ENCODE data around the gene POLR2F.

DNA sequence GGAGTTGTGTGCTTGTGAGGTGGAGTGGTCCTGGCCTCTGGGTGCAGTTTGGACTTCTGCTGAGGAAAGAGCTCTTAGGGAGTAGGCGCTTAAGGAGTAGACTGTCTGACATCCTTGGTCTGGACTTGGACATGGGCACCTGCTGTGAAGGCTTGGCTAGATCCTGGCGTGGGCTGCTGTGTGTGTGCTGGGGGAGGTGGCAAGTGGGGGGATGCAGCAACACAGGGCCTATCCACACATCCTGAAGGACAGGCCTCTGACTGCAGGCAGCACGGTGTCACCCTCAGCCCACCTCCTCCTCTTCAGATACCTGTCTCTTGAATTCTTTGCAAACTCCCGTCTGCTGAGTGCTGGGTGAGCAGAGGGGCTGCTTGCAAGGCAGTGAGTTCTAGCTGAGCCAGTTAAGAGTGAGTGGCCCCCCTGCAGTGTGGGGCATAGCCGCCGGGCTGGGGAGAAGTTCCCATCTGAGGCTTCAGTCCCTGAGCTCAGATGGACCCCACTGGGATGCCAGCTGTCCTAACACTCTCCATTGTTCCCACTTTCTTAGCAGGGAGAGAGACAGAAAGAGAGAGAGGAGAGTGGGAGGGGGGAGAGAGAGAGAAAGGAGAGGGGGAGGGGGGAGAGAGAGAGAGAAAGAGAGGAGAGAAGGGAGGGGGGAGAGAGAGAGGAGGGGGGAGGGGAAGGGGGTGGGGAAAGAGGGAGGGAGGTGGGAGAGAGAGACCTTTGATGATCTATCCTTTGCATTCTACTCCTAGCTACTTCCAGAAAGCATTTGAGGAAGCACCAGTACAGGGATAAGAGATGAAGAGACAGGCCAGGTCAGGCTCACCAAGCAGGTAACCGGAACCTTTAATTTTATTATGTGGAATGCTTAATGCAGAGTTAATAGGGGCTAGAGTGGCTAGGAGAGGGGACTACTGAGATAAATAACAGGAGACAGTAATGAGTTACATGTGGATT is 18.3 kb downstream of the POLR2F start:
- TF ChIP-seq, protein P1, sequence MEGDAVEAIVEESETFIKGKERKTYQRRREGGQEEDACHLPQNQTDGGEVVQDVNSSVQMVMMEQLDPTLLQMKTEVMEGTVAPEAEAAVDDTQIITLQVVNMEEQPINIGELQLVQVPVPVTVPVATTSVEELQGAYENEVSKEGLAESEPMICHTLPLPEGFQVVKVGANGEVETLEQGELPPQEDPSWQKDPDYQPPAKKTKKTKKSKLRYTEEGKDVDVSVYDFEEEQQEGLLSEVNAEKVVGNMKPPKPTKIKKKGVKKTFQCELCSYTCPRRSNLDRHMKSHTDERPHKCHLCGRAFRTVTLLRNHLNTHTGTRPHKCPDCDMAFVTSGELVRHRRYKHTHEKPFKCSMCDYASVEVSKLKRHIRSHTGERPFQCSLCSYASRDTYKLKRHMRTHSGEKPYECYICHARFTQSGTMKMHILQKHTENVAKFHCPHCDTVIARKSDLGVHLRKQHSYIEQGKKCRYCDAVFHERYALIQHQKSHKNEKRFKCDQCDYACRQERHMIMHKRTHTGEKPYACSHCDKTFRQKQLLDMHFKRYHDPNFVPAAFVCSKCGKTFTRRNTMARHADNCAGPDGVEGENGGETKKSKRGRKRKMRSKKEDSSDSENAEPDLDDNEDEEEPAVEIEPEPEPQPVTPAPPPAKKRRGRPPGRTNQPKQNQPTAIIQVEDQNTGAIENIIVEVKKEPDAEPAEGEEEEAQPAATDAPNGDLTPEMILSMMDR (IDR thresholded peaks at IDR 0.05 in 4 of 5, conservative IDR thresholded peaks at IDR 0.05 in 1 of 5): no peak
- TF ChIP-seq POLR2A (IDR thresholded peaks at IDR 0.05): no peak
